GM23338 (cell line): ENCODE measurements around the gene FNDC3A. TPM values are rescaled to one million over a fixed set of nuclear protein-coding genes. Genes with fewer than 3 reads are reported as not detected.

Experiments
- ATAC-seq: fragments of 200-7000 bp; cut with Tn5 transposase; 3 replicates; pipeline ENCODE4 v1.9.1; 2020
- DNase-seq: peaks from one replicate; pipeline ENCODE4 v3.0.0-alpha.2; 2015; ENCODE audit warnings: low spot score
- H2AFZ ChIP-seq: fragments of 200-600 bp; sonication (generic); 2 replicates; pipeline ENCODE4 v1.8.0; 2016; ENCODE audit warnings: antibody characterized with exemption, mild to moderate bottlenecking, moderate library complexity
- H3F3A ChIP-seq: fragments of 200-600 bp; sonication (generic); replicated peaks from 2 replicates; pipeline ENCODE4 v1.8.0; 2017; ENCODE audit warnings: antibody characterized with exemption, mixed run types, low read depth
- H3K27ac ChIP-seq: fragments of 200-600 bp; sonication (generic); 2 replicates; pipeline ENCODE4 v1.6.1; 2016; ENCODE audit warnings: low read depth
- H3K27me3 ChIP-seq: fragments of 200-600 bp; sonication (generic); 2 replicates; pipeline ENCODE4 v1.8.0; 2016; ENCODE audit warnings: mild to moderate bottlenecking, mixed run types, moderate library complexity; ENCODE audit not compliant: insufficient read depth
- H3K36me3 ChIP-seq: fragments of 200-600 bp; sonication (generic); 2 replicates; pipeline ENCODE4 v1.8.0; 2016; ENCODE audit warnings: mild to moderate bottlenecking; ENCODE audit not compliant: insufficient read depth
- H3K4me1 ChIP-seq: fragments of 200-600 bp; sonication (generic); 2 replicates; pipeline ENCODE4 v1.8.0; 2016; ENCODE audit warnings: mild to moderate bottlenecking, moderate library complexity; ENCODE audit not compliant: insufficient read depth
- H3K4me2 ChIP-seq: fragments of 200-600 bp; sonication (generic); 2 replicates; pipeline ENCODE4 v1.7.1; 2017; ENCODE audit warnings: mixed run types
- H3K4me3 ChIP-seq: fragments of 200-600 bp; sonication (generic); 2 replicates; pipeline ENCODE4 v1.6.1; 2016; ENCODE audit warnings: mixed run types
- H3K79me2 ChIP-seq: fragments of 200-600 bp; sonication (generic); replicated peaks from 2 replicates; pipeline ENCODE4 v1.8.0; 2017; ENCODE audit warnings: mild to moderate bottlenecking; ENCODE audit not compliant: insufficient read depth
- H3K9me2 ChIP-seq: fragments of 200-600 bp; sonication (generic); 2 replicates; pipeline ENCODE4 v1.8.0; 2017; ENCODE audit not compliant: insufficient read depth
- H4K20me1 ChIP-seq: fragments of 200-600 bp; sonication (generic); replicated peaks from 2 replicates; pipeline ENCODE4 v1.8.0; 2017; ENCODE audit warnings: mild to moderate bottlenecking; ENCODE audit not compliant: insufficient read depth
- H3K27ac Mint-ChIP-seq: 2 replicates; pipeline ENCODE4 v1.8.0; 2020; ENCODE audit warnings: inconsistent platforms, mild to moderate bottlenecking, moderate library complexity, mixed read lengths
- H3K27me3 Mint-ChIP-seq: 3 replicates; pipeline ENCODE4 v1.8.0; 2022; ENCODE audit warnings: low read depth, mild to moderate bottlenecking, moderate library complexity, mixed read lengths, inconsistent platforms; ENCODE audit not compliant: insufficient read depth, poor library complexity
- H3K36me3 Mint-ChIP-seq: 3 replicates; pipeline ENCODE4 v1.8.0; 2021; ENCODE audit warnings: low read depth, mild to moderate bottlenecking, inconsistent platforms, moderate library complexity, mixed read lengths
- H3K4me1 Mint-ChIP-seq: 3 replicates; pipeline ENCODE4 v1.8.0; 2020; ENCODE audit warnings: mild to moderate bottlenecking, inconsistent platforms, mixed read lengths
- H3K4me3 Mint-ChIP-seq: 3 replicates; pipeline ENCODE4 v1.8.0; 2021; ENCODE audit warnings: moderate library complexity, mild to moderate bottlenecking, inconsistent platforms, mixed read lengths
- H3K9me3 Mint-ChIP-seq: 3 replicates; pipeline ENCODE4 v1.8.0; 2020; ENCODE audit warnings: moderate library complexity, mild to moderate bottlenecking, inconsistent platforms, mixed read lengths
- CTCF ChIP-seq, 2 experiments: fragments of 200-600 bp in 1 of 2; sonication (generic) in 1 of 2; conservative IDR thresholded peaks; 2 replicates each; pipeline versions ENCODE4 v1.5.1 to v1.6.1; 2016 to 2017; ENCODE audit warnings: antibody characterized with exemption in 2 of 2, low read depth in 2 of 2, mild to moderate bottlenecking in 2 of 2, moderate library complexity in 1 of 2
- NANOG ChIP-seq: IDR thresholded peaks from 2 replicates; pipeline ENCODE4 v1.6.1; 2016; ENCODE audit warnings: antibody characterized with exemption, borderline replicate concordance
- REST ChIP-seq: IDR thresholded peaks from one replicate; pipeline ENCODE4 v1.6.1; 2018; ENCODE audit warnings: antibody characterized with exemption; ENCODE audit not compliant: unreplicated experiment
- polyA plus RNA-seq: library from polyadenylated mRNA; unstranded; fragments of >200 nt; fragmentation: Nextera tagmentation; extraction: Ambion mirVana; gene quantifications from 2 replicates; pipeline ENCODE4 v1.2.1, GENCODE V29; 2016
- total RNA-seq: library from RNA; depleted of rRNA; stranded (reverse); fragments of >200 nt; shearing (Covaris generic); gene quantifications from 2 replicates; pipeline ENCODE4 v1.2.3, GENCODE V29; 2014
- TF ChIP-seq, protein P1 (sequence below): fragments of 250-450 bp; sonication (Bioruptor Pico); IDR thresholded peaks from 2 replicates; pipeline ENCODE4 v1.5.0; 2020; ENCODE audit warnings: mild to moderate bottlenecking, moderate library complexity

Gene FNDC3A
- total and polyA plus RNA-seq, 2 experiments from 2014 or later, result 10.3 to 31.1 TPM

DNA sequence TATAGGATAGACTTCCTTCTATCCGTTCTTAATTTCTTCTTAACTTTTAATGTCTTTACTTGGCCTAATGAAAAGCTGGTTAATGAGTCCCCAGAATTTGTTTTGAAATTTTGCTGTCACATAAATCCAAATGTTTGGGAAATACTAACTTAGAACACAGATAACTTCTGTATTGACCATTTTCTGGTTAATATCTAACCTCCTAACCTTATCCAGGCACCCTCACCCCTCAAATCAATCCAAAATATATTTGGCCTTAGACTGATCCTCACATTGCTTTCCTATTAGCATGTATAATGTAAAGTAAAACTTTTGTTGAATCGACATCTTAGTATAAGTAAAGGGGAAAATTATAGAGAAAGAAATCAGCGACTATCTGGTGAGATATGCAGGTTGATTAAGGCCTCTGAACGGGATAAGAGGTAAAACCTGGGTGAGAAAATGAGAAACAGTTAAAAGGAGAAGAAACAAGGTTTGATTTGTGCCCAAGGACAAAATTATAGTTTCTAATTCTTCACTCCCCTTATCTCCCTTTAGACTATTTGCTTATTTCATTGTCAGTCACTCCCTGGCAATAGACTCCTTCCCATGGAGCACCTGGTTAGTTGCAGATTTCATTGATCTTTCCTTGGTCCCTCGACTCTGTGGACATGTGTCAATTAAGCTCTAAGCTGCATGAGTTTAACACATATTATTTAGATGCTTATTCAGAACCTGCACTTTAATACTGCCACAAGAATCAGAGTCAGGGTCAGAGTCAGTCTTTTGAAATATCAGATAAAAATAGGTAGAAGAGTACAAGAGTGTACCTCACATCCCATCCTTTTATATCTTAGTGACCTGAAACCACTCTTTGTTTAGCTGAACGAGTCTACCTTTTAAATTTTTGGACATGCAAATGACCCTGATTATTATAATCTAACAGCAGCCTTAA lies 125.2 kb downstream of the FNDC3A start:
- Histone ChIP-seq H3K9me2 (no peaks in the 10 kb centered on the region), H3K4me3 (no peak overlapping the region), H3K36me3 (no peaks in the 10 kb centered on the region), H3K27me3 (no peaks in the 10 kb centered on the region), H3K4me2 (no peak overlapping the region), H3F3A (no peaks in the 10 kb centered on the region), H3K27ac (no peak overlapping the region), H3K4me1 (no peaks in the 10 kb centered on the region), H4K20me1 (peaks cover 9% of the 10 kb centered on the region), H3K79me2 (no peaks in the 10 kb centered on the region), H2AFZ (no peak overlapping the region)
- no peaks in the 10 kb centered on the region for H3K27me3 Mint-ChIP-seq
- H3K36me3 Mint-ChIP-seq, result no peaks in the 10 kb centered on the region
- H3K4me1 Mint-ChIP-seq, result no peaks in the 10 kb centered on the region
- H3K27ac Mint-ChIP-seq, result no peak overlapping the region
- no peak for ATAC-seq
- no peak overlapping the region for H3K4me3 Mint-ChIP-seq
- TF ChIP-seq, protein P1, sequence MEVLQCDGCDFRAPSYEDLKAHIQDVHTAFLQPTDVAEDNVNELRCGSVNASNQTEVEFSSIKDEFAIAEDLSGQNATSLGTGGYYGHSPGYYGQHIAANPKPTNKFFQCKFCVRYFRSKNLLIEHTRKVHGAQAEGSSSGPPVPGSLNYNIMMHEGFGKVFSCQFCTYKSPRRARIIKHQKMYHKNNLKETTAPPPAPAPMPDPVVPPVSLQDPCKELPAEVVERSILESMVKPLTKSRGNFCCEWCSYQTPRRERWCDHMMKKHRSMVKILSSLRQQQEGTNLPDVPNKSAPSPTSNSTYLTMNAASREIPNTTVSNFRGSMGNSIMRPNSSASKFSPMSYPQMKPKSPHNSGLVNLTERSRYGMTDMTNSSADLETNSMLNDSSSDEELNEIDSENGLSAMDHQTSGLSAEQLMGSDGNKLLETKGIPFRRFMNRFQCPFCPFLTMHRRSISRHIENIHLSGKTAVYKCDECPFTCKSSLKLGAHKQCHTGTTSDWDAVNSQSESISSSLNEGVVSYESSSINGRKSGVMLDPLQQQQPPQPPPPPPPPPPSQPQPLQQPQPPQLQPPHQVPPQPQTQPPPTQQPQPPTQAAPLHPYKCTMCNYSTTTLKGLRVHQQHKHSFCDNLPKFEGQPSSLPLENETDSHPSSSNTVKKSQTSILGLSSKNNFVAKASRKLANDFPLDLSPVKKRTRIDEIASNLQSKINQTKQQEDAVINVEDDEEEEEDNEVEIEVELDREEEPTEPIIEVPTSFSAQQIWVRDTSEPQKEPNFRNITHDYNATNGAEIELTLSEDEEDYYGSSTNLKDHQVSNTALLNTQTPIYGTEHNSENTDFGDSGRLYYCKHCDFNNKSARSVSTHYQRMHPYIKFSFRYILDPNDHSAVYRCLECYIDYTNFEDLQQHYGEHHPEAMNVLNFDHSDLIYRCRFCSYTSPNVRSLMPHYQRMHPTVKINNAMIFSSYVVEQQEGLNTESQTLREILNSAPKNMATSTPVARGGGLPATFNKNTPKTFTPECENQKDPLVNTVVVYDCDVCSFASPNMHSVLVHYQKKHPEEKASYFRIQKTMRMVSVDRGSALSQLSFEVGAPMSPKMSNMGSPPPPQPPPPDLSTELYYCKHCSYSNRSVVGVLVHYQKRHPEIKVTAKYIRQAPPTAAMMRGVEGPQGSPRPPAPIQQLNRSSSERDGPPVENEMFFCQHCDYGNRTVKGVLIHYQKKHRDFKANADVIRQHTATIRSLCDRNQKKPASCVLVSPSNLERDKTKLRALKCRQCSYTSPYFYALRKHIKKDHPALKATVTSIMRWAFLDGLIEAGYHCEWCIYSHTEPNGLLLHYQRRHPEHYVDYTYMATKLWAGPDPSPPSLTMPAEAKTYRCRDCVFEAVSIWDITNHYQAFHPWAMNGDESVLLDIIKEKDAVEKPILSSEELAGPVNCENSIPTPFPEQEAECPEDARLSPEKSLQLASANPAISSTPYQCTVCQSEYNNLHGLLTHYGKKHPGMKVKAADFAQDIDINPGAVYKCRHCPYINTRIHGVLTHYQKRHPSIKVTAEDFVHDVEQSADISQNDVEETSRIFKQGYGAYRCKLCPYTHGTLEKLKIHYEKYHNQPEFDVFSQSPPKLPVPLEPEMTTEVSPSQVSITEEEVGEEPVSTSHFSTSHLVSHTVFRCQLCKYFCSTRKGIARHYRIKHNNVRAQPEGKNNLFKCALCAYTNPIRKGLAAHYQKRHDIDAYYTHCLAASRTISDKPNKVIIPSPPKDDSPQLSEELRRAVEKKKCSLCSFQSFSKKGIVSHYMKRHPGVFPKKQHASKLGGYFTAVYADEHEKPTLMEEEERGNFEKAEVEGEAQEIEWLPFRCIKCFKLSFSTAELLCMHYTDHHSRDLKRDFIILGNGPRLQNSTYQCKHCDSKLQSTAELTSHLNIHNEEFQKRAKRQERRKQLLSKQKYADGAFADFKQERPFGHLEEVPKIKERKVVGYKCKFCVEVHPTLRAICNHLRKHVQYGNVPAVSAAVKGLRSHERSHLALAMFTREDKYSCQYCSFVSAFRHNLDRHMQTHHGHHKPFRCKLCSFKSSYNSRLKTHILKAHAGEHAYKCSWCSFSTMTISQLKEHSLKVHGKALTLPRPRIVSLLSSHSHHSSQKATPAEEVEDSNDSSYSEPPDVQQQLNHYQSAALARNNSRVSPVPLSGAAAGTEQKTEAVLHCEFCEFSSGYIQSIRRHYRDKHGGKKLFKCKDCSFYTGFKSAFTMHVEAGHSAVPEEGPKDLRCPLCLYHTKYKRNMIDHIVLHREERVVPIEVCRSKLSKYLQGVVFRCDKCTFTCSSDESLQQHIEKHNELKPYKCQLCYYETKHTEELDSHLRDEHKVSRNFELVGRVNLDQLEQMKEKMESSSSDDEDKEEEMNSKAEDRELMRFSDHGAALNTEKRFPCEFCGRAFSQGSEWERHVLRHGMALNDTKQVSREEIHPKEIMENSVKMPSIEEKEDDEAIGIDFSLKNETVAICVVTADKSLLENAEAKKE, result no peak
- TF ChIP-seq CTCF (conservative IDR thresholded peaks at IDR 0.05; ENCODE audit: low read depth in 2 of 2), result no peak
- no peak for TF ChIP-seq NANOG
- no peak for TF ChIP-seq REST
- DNase-seq, result no peak
- no peaks in the 10 kb centered on the region for H3K9me3 Mint-ChIP-seq
